ENCODE data around the gene OR6C75. TPM values are rescaled to one million over a fixed set of nuclear protein-coding genes. Genes with fewer than 3 reads are reported as not detected.
"Not testable (repeated sequence)": the region's sequence is repeated elsewhere in the genome, so short reads cannot be mapped to it uniquely, and the experiment has no call there.

The OR6C75 gene
- not detected in 2 replicates for total RNA-seq
- not detected for polyA plus RNA-seq (2012)

DNA sequence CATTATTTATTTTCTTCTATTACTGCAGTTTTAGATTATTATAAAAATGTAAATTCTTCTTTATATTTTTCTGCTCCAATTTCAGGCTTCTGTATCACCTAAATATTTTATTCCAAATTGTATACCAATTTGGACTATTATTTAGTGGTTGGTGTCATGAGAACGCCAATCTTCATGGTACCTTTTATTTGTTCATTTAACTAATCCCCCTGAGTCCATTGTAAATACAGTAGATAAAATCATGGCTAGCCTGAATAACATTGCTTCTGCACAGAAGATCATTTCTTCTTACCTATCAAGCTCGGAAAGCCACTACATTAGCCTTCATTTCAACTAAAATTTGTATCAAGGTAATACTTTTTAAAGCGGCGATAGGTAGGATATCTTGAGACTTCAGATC lies at the start of gene OR6C75:
TSS of gene OR6C75 (plus strand) at position 301 of the 400 bp plus-strand sequence. CDS start 2,136 bp downstream, outside the sequence.
- DNase-seq (ENCODE audit: low read depth), result no peak

DNA sequence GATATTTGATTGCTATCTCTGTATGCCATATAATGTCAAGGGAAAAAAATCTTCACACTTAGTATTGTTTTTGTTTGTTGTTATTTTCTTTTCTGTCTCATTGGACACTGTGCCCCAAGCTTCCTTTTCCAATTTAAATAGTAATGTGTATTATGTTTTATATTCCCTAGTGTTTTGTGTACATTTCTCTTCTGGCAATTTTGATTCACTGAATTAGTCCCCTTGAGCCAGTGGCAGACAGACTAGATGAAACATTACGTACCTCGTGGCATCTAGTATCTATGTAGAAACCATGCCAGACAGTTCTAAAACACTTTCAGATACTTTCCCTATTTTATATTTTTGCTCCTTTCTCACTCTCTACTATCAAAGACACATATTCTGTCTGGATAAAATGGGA lies 48.7 kb upstream of the OR6C75 start, which contains the start of gene OR6C1:
TSS of gene OR6C1 (plus strand) at position 301 of the 400 bp plus-strand sequence. CDS start 6,257 bp downstream, outside the sequence.
- no peak for DNase-seq (ENCODE audit: low read depth)

DNA sequence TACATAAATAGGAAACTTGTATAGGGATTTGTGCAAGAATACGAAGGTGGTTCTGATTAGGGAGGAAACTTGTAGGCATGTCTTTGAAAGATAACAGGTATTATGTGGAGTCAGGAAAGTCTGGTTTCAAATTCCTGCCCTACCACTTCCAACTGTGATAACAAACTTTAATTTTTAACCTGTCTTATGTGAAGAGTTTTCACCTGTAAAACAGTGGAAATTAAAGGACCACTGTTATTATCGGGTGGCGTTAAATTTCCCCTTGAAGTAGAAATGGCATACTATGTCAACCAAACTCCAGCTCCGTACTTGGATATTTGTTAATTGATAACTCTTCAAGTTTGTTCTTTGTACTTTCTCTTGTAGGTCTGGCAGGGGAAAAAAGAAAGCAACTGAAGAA lies 42.6 kb upstream of the OR6C75 start:
- no peak for DNase-seq (ENCODE audit: low read depth)

DNA sequence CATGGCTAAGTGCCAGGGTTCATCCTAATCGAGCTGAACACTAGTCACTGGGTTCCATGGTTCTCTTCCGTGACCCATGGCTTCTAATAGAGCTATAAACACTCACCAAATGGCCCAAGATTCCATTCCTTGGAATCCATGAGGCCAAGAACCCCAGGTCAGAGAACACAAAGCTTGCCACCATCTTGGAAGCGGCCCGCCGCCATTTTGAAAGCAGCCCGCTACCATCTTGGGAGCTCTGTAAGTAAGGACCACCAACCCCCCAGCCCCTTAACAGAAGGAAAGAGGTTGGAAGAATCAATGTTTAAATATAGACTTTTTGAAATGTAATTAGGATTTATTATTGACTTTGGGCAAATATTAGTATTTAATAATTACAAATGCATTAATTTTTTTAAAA lies 37.0 kb upstream of the OR6C75 start:
- DNase-seq (ENCODE audit: low read depth), result not testable (repeated sequence)

DNA sequence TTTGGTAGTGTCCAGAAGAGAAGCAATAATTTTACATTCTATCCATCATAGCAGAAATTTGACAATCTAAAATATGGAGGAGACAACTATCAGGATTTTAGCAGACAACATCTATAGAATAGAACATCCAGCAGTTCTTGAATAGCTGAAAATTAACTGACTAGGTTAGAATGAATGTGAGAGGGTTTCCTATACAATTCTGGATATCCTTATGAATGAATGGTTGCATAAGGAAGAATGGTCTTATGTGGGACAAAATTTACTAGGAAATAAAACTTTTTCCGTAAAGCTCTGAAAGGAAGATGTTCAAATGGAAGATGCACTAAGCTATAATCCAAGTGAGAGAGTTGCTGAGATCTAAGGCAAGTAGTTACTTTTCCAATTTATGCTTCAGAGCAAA lies 32.3 kb upstream of the OR6C75 start, which contains the start of gene OR6C3:
TSS of gene OR6C3 (plus strand) at position 301 of the 400 bp plus-strand sequence. CDS start 955 bp downstream, outside the sequence.
- DNase-seq (ENCODE audit: low read depth), result no peak

DNA sequence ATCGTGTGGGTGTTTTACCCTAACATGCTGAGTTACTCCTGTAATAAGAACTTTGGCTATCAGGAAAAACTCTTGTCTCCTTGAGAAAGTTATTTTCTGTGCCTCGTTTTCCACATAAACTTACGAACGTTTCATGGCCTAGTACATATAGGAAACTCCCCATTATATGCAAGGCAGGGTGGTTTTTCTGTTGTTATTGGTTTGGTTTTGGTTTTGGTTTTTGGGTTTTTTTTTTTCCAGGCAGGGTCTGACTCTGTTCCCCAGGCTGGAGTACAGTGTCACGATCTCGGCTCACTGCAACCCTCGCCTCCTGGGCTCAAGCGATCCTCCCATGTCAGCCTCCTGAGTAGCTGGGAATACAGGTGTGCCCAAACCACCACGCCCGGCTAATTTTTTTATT lies 26.8 kb upstream of the OR6C75 start:
- no peak for DNase-seq (ENCODE audit: low read depth)

DNA sequence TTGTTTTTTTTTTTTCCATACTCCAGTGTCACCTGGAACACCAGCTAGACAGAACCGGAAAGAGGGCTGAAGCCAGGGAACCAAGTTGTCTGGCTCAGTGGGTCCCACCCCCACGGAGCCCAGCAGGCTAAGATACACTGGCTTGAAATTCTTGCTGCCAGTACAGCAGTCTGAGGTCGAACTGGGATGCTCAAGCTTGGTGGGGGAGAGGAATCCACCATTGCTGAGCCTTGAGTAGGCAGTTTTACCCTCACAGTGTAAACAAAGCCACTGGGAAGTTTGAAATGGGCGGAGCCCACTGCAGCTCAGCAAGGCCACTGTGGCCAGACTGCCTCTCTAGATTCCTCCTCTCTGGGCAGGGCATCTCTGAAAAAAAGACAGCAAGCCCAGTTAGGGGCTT lies 7.4 kb upstream of the OR6C75 start:
- not testable (repeated sequence) for DNase-seq (ENCODE audit: low read depth)

DNA sequence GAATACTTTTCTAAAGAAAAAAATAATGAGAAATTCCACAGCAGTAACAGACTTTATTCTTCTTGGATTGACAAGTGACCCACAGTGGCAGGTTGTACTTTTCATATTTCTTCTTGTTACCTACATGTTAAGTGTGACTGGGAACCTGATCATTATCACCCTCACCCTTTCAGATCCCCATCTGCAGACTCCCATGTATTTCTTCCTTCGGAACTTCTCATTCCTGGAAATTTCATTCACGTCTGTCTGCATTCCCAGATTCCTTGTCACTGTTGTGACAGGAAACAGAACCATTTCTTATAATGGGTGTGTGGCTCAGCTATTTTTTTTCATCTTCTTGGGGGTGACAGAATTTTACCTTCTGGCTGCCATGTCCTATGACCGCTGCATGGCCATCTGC lies 2.3 kb downstream of the OR6C75 start:
- no peak for DNase-seq (ENCODE audit: low read depth)

DNA sequence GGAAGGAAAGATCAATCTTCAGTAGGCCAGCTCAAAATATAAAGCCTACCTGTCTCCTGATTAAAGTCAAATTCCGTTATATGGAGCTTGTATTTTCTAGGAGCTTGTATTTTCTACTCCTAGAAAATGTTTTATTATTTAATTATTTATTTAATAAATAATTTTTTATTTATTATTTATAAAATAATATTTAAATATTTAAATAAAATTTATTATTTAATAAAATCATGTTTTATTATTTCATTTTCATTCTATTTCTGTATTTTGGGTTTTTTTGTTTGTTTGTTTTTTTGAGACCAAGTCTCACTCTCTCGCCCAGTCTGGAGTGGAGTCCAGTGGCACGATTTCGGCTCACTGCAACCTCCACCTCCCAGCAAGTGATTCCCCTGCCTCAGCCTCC lies 9.7 kb downstream of the OR6C75 start:
- DNase-seq (ENCODE audit: low read depth), result no peak

DNA sequence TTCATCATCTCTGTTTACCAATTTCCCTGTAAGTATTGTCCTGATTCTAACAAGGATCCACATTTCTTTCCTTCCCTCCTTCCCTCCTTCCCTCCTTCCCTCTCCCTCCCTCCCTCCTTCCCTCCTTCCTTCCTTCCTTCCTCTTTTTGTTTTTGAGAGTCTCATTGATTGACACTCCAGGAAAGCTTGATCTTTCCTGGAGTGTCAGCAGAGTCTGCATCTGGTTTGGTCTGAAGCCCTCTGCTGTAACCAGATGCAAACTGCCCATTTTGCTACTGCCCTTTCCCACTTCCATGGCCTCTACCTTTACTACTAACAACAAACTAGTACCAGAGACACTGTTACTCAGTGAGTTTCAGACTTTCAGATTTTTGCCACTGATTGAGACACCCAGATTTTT lies 23.1 kb downstream of the OR6C75 start:
- no peak for DNase-seq (ENCODE audit: low read depth)

DNA sequence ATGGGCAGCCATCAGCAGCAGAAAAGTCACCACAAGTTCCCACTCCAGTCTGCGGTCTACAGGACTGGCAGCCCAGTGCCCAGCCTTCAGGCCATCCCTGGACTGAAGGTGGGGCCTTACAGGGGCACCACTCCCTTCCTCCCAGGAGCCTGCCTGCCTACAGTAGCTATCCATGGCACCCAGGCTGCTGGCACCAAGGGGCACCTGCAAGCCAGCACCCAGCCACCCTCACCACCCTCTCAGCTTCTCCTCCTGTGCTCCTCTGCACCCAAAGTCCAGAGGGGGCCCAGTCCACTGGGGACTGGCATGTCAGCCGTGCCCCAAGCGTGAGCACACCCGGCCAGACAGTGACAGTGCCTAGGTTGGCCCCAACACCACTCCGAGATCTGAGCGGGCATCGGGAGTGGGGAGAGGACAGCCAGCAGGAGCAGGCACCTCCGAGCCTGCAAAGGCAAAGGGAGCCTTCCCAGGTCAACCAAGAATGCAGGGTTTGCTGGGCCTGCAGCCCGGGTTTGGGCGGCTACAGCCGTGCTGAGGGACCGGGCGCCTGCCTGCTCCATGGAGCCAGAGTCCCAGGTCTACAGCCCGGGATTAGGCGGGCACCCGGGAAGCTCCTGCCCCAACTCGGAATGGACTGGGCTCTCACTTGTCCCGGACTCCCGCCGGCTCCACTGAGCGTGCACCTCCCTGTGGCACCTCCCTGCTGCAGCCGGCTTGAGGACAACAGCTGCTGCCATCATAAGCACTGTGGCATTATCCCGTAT lies 29.4 kb downstream of the OR6C75 start:
- DNase-seq (ENCODE audit: low read depth), result no peak

DNA sequence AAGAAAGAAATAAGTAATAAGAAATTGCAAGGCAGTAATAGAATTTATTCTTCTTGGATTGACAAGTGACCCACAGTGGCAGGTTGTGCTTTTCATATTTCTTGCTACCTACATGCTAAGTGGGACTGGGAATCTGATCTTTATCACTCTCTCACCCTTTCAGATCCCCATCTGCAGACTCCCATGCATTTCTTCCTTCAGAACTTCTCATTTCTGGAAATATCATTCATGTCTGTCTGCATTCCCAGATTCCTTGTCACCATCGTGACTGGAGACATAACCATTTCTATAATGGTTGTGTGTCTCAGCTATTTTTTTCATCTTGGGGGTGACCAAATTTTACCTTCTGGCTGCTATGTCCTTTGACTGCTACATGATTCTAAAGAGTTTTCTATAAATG lies 33.6 kb downstream of the OR6C75 start:
- DNase-seq (ENCODE audit: low read depth), result no peak

DNA sequence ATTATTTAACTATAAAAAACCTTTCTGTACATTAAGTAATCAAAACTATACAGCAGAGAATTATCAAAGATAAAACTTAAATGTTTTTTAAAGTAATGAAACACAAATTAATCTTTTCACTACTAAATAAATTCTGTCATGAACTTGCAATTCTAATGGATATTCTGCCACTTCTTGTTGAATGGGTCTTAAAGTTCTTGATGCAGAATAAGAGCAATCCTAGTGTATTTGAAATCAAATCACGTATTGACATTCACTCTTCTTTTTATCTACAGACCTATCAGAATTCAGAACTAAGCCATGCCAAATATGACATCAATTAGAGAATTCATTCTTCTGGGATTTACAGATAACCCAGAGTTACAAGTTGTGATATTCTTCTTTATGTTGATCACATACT lies 37.5 kb downstream of the OR6C75 start, which contains the start of gene OR6C65:
TSS of gene OR6C65 (plus strand) at position 301 of the 400 bp plus-strand sequence. CDS start at position 301, 0 bp downstream.
- no peak for DNase-seq (ENCODE audit: low read depth)

DNA sequence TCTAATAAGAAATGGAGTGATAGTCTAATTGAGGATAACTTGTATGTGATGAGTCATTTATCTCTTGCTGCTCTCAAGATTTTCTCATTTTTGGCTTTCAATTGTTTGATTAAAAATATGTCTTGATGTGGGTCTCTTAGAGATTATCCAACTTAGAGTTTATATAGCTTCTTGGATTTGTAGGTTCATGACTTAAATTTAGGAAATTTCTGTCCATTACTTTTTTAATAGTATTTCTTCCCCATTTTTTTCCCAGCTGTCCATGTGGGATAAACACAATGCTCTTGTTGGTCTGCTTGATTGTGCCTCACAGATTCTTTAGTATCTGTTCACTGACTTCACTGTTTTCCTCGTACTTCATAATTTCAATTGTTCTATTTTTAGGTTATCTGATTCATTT lies 45.1 kb downstream of the OR6C75 start:
- no peak for DNase-seq (ENCODE audit: low read depth)

DNA sequence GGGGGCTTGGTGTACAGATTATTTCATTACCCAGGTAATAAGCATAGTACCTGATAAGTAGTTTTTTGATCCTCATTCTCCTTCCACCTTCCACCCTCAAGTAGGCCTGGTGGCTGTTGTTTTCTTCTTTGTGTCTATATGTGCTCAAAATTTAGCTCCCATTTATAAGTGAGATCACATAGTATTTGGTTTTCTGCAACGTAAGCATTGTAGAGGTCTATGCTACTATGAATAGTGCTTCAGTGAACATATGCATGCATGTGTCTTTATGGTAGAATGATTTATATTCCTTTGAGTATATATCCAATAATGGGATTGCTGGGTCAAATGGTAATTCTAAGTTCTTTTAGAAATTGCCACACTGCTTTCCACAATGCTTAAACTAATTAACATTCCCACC lies 46.4 kb downstream of the OR6C75 start:
- DNase-seq (ENCODE audit: low read depth), result not testable (repeated sequence)

DNA sequence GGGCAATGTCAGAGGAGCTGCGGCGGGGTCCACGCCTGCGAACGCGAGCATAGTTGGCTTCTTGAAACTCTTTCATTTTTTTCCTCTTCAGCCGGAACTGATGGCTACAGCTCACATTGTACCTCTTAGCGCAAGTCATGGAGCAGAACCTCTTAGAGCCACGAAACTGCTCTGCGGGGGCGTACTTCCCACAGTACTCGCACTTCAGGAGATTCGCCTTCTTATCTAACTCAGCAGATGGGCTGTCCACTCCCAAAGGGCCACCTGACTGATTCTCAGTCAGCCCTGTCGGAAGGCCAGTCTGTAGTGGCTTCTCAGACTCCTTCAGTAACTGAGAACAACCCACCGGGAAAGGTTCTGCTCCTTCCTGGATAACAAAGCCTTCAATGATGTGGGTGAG lies 49.4 kb downstream of the OR6C75 start:
- not testable (repeated sequence) for DNase-seq (ENCODE audit: low read depth)

DNA sequence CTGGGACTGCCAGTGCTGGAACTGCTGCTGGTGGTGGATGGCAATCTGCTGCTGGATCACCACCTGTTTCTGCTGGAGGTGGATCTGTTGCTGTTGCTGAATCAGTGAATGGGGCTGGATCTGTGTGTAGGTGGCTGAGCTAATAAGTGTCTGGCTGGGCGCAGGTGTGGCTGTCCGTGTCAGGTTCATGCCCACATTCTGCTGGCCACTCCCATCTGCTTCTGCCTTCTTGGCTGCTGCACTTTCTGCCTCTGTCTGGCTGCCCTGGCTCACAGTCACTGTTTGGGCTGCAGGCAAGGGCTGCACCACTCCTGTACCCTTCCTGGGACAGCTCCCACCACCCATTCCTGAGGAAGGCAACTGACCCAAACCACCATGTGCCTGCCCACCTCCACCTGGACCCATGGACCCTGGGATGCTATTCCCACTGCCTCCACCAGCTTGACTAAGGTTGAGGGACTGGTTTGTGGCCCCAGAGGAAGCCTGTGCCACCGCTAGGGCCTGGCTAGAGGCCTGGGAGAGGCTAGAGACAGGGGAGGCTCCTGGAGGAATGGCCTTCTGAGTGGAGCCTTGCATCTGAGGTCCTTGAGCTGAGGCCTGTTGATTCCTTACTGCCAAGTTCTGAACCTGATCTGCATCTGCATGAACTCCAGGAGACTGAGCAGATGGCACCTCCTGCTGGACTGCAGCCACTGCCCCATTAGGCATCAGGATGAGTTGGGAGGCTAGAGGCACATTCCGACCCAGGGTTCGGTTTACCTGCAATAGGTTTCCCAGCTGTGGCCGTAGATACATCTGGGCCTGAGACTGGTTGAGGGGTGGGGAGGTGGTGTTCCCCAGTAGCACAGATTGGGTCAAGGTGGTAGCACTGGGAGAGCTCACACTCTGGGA lies 51.0 kb downstream of the OR6C75 start:
- DNase-seq (ENCODE audit: low read depth), result not testable (repeated sequence)

DNA sequence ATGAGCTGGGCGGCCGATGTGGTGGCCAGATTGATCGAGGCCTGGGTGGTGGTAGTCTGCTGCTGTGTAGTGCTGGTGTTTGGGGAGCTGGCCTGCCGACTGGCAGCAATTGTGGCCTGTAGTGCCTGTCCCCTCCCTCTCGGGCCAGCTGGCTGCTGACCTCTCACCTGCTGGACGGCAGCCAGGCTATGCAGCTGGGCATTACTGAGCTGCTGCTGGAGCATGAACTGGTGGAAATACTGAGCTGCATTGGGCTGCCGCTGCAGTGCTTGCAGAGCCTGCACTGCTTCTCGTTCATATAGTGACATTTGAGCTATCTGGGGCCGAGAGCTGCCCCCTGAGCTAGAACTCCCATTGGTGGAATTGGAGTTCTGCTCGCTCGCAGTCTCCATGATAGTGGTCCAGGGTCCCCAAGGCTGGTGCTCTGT lies 51.6 kb downstream of the OR6C75 start:
- not testable (repeated sequence) for DNase-seq (ENCODE audit: low read depth)

DNA sequence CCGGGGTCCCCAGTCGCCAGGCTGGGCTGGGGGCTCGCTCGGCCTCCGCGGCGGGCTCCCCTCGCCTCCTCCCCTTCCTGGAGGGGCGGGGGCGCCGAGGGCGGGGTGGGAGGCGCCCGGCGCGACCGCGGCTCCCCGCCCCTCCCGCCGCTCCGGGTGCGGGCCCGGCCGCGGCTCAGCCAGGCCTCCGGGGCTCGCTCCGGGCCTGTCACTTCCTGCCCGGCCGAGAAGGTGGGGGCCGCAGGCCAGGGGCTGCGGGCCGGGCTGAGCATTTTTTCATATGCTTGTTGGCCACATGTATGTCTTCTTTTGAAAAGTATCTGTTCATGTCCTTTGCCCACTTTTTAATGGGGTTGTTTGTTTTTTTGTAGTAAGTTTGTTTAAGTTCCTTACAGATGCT lies 52.1 kb downstream of the OR6C75 start:
- not testable (repeated sequence) for DNase-seq (ENCODE audit: low read depth)

DNA sequence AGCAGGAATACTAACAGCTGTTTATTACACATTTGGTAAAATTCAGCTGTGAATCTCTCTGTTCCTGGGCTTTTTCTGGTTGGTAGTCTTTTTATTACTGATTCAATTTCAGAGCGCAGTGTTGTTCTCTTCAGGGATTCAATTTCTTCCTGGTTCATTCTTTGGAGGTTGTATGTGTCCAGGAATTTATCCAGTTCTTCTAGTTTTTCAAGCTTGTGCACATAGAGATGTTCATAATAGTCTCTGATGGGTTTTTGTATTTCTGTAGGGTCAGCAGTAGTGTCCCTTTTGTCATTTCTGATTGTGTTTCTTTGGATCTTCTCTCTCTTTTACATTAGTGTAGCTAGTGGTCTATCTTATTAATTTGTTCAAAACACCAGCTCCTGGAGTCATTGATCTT lies 54.2 kb downstream of the OR6C75 start:
- no peak for DNase-seq (ENCODE audit: low read depth)

All from myocyte (in vitro differentiated cells).